Measurements from ENCODE around the gene HERPUD2. TPM values are rescaled to one million over a fixed set of nuclear protein-coding genes. Genes with fewer than 3 reads are reported as not detected.

HERPUD2 gene
- total and polyA plus RNA-seq, 2 experiments from 2014 or later: 25.5 to 28.0 TPM

GRCh38 chr7:35697414-35698175, 2.7 kb upstream of the HERPUD2 start:
- Histone ChIP-seq H3K27ac (peak overlapping the region; percentile 41), H3K27me3 (no peaks in the 10 kb centered on the region), H3K79me2 (peaks cover 27% of the 10 kb centered on the region), H3K4me3 (no peak overlapping the region), H3K9me2 (replicated peaks; ENCODE audit: insufficient read depth) (no peaks in the 10 kb centered on the region), H3K36me3 (replicated peaks; ENCODE audit: insufficient read depth, low read depth) (no peaks in the 10 kb centered on the region), H3K4me2 (no peak overlapping the region), H3K4me1 (ENCODE audit: insufficient read depth) (peaks cover 9% of the 10 kb centered on the region), H3K9me3 (ENCODE audit: low read depth) (no peaks in the 10 kb centered on the region), H2AFZ (no peak overlapping the region), H4K20me1 (ENCODE audit: insufficient read depth, poor library complexity, severe bottlenecking) (peaks cover 1% of the 10 kb centered on the region)
- no peak for DNase-seq (ENCODE audit: low spot score)
- 74% methylated on average over 10 of the region's 10 CpGs for WGBS (ENCODE audit: low lambda C conversion rate, missing lambda C conversion rate)
- TF ChIP-seq EZH2phosphoT487 (IDR thresholded peaks at IDR 0.05; ENCODE audit: low read depth, severe bottlenecking, unreplicated experiment) (no peak), CTCF (IDR thresholded peaks at IDR 0.05; ENCODE audit: poor library complexity) (no peak), EZH2 (IDR thresholded peaks at IDR 0.05; ENCODE audit: borderline replicate concordance) (no peak)

- WGBS (ENCODE audit: low lambda C conversion rate, missing lambda C conversion rate): 88% methylated on average over 7 of the region's 7 CpGs
- H4K20me1 ChIP-seq (ENCODE audit: insufficient read depth, poor library complexity, severe bottlenecking): peaks cover 11% of the 10 kb centered on the region
- H3K27ac ChIP-seq: peak overlapping the region; percentile 98
- H3K4me3 ChIP-seq: no peak overlapping the region
- H3K27me3 ChIP-seq: no peaks in the 10 kb centered on the region
- peaks cover 25% of the 10 kb centered on the region for H3K4me1 ChIP-seq (ENCODE audit: insufficient read depth)
- no peaks in the 10 kb centered on the region for H3K36me3 ChIP-seq (replicated peaks; ENCODE audit: insufficient read depth, low read depth)
- no peaks in the 10 kb centered on the region for H3K9me3 ChIP-seq (ENCODE audit: low read depth)
- no peaks in the 10 kb centered on the region for H3K9me2 ChIP-seq (replicated peaks; ENCODE audit: insufficient read depth)
- no peak for TF ChIP-seq CTCF (IDR thresholded peaks at IDR 0.05; ENCODE audit: poor library complexity)
- TF ChIP-seq EZH2phosphoT487 (IDR thresholded peaks at IDR 0.05; ENCODE audit: low read depth, severe bottlenecking, unreplicated experiment): no peak
- TF ChIP-seq EZH2 (IDR thresholded peaks at IDR 0.05; ENCODE audit: borderline replicate concordance): no peak
- peak overlapping the region; percentile 91 for H3K4me2 ChIP-seq
- peak overlapping the region; percentile 97 for H2AFZ ChIP-seq
- peaks cover 42% of the 10 kb centered on the region for H3K79me2 ChIP-seq
- no peak for DNase-seq (ENCODE audit: low spot score)
Measured at GRCh38 chr7:35695987-35696386, 1.1 kb upstream of the HERPUD2 start.

GRCh38 chr7:35695473-35695850, 527 bp upstream of the HERPUD2 start:
- peaks cover 47% of the 10 kb centered on the region for H3K79me2 ChIP-seq
- H3K27me3 ChIP-seq: no peaks in the 10 kb centered on the region
- no peaks in the 10 kb centered on the region for H3K36me3 ChIP-seq (replicated peaks; ENCODE audit: insufficient read depth, low read depth)
- H3K4me3 ChIP-seq: peak overlapping the region; percentile 67
- H3K4me1 ChIP-seq (ENCODE audit: insufficient read depth): peaks cover 28% of the 10 kb centered on the region
- H2AFZ ChIP-seq: peak overlapping the region; percentile 97
- H3K27ac ChIP-seq: peak overlapping the region; percentile 98
- H3K9me3 ChIP-seq (ENCODE audit: low read depth): no peaks in the 10 kb centered on the region
- no peaks in the 10 kb centered on the region for H3K9me2 ChIP-seq (replicated peaks; ENCODE audit: insufficient read depth)
- TF ChIP-seq CTCF (IDR thresholded peaks at IDR 0.05; ENCODE audit: poor library complexity): no peak
- no peak for TF ChIP-seq EZH2 (IDR thresholded peaks at IDR 0.05; ENCODE audit: borderline replicate concordance)
- no peak for TF ChIP-seq EZH2phosphoT487 (IDR thresholded peaks at IDR 0.05; ENCODE audit: low read depth, severe bottlenecking, unreplicated experiment)
- WGBS (ENCODE audit: low lambda C conversion rate, missing lambda C conversion rate): 14% methylated on average over 10 of the region's 10 CpGs
- H4K20me1 ChIP-seq (ENCODE audit: insufficient read depth, poor library complexity, severe bottlenecking): peaks cover 14% of the 10 kb centered on the region
- no peak for DNase-seq (ENCODE audit: low spot score)
- peak overlapping the region; percentile 91 for H3K4me2 ChIP-seq

All from hepatocyte (in vitro differentiated cells).